ENCODE results near the gene DSE.

DSE gene

DNA sequence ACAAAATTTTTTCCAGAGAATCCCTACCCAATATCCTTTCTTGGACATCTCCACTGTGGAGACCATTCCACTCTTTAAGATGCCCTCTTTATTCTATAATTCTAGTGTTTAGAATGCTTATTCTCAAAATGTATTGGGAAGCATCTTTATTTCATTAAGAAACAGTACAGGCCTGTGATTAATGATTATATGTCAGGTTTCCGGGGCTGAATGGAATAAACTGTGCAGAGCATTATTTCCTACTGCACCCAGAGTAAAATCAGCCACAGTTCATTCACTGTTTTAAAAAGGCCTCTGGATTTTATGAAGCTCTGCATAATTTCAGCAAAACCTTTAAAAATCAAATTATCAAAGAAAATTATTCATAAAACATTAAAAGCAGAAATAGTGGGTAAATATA is 42.6 kb downstream of the DSE start:
- no peak for DNase-seq (ENCODE audit: low read depth)

DNA sequence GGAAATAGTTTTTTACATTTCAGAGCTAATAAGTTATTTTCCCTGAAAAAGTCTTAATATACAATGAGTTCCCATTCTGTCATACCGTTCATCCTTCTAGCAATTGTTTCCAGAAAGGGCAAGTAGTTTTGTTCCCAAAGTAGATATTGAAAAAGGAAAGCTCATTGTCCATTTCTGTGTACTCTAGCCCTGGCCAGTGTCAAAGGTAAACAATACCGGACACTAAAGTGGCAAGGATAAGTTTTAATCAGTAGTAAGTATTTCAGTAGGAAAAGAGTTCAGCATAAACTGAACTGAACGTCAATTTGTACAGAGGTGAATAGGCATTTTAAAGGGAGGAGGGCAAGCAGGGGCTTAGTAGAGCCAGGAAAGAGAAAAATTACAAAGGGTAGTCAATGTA is 46.9 kb downstream of the DSE start:
- no peak for DNase-seq (ENCODE audit: low read depth)

DNA sequence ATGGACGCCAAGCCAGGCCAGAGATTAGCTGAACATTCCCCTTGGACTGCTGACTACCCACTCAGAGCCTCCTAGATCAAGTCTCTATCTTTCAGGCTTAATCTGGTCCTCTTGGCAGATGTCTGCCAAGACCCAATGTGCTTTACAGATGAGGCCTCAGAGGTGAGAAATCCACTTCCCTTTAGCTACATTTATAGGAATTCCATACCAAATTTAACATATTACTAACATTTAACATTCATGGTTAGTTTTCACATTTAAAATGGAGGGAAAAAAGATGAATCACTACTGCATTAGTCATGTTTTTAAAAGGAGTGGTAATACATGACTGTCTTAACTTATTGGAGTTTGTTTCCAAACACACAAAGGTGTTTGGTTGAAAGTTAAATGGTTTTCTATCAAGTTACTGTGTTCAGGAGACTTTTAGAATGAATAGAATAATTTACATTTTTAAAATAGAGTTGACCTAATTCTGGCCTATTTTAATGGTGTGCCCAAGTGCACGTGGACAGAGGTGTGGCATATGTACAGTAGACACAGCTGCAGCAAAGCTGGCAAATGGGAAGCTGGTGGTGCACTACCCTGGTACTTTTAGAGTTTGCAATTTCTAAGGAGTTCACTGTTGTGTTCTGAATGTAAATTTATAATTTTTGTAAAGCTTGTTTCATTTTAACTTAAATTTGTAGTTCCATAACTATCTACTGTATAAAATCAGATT is 48.5 kb downstream of the DSE start:
- no peak for DNase-seq (ENCODE audit: low read depth)

DNA sequence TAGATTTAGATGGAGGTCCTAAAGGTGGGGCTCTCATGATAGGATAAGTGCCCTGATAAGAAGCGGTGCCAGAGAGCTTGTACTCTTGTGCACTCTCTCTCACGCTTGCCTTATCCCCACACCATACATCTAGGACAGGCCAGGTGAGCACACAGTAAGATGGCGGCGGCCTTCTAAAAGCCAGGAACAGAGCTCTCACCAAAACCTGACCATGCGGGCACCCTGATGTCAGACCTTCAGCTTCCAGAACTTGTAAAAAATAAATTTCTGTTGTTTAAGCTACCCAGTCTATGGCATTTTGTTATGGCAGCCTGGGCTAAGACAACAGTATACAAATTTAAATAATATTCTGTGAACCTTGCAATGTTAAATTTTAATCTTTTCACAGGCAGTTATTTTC is 49.6 kb downstream of the DSE start:
- DNase-seq (ENCODE audit: low read depth), result no peak

DNA sequence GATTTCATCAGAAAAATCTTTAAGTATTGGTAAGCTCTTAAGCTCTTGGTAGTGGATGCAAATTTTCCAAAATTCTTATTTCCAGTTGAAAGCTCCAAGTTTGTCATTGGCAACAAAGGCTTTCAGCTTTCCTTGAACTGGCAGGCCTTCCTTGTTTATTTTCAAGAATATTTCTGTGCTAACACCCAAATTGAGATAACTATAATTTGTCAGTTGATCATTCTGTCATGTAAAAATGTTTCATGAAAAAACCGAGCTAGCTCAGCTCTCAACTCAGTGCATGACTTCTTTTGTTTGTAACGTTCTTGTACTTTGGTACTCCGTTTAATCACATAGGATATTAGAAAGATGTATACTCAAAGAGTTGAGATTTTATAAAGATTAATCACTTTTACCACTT is 51.5 kb downstream of the DSE start:
- no peak for DNase-seq (ENCODE audit: low read depth)

DNA sequence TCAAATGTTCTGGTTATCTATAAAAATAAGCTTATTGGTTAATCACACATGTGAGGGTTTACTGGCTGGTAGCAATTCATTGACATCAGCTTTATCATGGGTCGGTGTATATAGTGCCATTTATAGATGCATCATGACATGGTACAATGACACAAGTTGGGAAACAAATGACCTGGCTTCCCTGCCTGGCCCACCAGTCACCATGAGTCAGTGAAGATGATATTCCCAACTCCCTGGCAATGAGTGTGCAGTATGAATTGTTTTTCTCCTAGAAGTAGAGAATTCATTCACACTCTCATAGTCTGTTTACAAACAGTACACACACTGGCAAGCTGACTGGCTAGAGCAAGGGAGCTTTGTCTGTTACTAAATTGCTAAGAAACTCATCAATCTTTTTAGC is 53.3 kb downstream of the DSE start:
- peak; percentile 52 for DNase-seq (ENCODE audit: low read depth)

DNA sequence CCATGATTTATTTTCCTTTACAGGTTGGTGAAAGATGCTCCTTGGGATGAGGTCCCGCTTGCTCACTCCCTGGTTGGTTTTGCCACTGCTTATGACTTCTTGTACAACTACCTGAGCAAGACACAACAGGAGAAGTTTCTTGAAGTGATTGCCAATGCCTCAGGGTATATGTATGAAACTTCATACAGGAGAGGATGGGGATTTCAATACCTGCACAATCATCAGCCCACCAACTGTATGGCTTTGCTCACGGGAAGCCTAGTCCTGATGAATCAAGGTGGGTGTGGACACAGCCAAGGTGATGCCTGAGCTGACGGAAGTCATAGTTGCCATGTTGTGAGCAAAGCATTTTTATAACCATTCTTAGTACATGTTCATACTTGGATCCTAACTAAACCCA is 55.8 kb downstream of the DSE start:
- DNase-seq (ENCODE audit: low read depth), result no peak

DNA sequence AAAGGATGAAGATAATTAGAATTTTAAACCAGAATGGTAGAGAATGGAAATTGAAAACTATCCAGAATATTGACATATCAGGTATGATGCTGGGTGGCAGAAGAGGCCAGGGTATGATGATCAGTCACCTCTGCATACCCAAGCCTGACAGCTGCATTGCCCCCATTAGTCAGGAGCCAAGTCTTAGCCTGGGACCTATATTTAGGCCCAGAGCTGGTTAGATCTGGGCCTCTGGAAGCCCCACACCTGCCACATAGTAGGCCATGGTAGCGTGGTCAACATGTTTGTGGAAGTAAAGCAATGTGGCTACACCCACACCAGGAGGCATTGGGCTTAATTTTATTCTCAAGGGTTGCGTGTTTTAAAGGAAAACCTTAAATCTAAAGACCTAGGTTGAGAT is 58.4 kb downstream of the DSE start:
- no peak for DNase-seq (ENCODE audit: low read depth)

DNA sequence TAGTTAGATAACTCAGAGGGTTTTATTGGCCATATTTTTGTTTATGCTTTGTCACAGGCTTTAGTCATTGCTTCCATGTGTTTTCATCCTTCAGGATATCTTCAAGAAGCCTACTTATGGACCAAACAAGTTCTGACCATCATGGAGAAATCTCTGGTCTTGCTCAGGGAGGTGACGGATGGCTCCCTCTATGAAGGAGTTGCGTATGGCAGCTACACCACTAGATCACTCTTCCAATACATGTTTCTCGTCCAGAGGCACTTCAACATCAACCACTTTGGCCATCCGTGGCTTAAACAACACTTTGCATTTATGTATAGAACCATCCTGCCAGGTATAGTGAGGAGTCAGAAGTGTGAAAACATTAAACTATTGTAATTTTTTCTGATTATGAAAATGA is 60.1 kb downstream of the DSE start:
- DNase-seq (ENCODE audit: low read depth), result no peak

DNA sequence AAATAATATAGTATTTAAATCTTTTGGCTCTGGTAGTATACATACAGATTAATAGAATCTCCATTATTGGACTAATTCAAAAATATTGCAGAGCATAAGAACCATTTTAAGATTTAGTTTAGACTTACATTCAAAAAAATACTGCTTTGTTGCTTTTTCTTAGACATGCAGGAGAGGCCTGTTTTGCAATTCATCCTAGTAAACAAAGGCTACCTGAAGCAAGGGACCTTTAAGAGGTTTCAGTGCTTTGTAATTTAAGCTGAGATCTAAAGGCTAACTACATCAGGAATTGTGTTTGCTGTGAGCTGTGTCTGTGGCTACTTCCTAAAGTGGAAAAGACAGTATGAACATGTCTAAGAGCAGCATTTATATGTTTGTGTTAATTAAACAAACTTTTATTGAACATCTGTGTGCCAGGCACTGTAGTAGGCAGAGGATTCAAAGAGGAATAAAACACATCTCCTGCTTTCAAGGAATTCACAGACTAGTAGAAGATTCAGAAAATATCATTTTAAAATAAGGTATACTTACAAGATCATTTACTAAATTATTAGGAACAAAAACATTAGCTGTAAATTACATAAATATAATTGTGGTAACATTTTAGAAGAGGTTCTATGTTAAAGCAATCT is 61.3 kb downstream of the DSE start:
- DNase-seq (ENCODE audit: low read depth), result no peak

DNA sequence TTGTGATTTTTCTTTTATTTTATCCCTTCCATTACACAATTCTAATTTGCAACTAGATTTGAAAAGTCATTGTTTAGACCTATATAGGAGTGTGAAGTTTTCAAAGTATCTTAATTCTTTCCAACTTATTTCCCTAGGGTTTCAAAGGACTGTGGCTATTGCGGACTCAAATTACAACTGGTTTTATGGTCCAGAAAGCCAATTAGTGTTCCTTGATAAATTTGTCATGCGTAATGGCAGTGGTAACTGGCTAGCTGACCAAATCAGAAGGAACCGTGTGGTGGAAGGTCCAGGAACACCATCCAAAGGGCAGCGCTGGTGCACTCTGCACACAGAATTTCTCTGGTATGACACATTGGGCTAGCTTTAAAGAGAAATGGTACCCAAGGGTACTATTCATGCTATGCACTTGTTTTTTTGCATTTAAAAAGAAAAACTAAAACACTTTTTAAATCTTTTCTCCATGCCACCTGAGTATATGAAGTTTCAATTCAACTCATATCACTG is 62.5 kb downstream of the DSE start:
- no peak for DNase-seq (ENCODE audit: low read depth)

DNA sequence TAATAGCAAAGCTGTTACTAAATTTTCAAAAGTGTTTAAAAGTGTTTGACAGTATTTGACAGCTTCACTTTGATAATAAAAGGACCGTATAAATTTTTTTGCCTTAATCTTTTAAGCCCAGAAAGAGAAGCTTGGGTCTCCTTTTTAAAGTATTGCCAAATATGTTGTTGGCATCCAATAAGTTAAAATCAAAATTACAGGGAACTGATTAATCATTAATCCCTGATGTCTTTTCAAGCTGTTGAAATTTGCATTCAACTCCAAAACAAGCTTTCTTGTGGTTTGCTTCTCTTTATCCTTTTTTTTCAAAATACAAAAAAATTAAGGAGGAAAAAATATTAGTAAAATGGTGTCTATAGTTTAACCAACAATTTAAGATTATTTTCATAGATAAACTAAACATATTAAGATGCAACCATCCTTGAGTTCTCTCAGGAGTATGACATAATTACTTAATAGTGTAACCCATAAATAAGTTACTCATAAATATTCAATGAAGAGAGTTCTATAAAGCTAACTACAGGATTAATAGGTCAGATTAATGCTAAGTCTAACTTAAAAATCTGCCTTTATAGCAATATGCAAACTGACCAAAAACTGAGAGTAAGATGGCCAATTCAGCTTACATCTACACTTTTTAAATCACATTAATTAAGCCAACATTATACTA is 63.4 kb downstream of the DSE start:
- DNase-seq (ENCODE audit: low read depth), result no peak

DNA sequence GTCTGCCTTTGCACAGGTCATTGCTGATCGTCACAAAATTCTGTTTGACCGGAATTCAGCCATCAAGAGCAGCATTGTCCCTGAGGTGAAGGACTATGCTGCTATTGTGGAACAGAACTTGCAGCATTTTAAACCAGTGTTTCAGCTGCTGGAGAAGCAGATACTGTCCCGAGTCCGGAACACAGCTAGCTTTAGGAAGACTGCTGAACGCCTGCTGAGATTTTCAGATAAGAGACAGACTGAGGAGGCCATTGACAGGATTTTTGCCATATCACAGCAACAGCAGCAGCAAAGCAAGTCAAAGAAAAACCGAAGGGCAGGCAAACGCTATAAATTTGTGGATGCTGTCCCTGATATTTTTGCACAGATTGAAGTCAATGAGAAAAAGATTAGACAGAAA is 65.8 kb downstream of the DSE start:
- DNase-seq (ENCODE audit: low read depth), result no peak

DNA sequence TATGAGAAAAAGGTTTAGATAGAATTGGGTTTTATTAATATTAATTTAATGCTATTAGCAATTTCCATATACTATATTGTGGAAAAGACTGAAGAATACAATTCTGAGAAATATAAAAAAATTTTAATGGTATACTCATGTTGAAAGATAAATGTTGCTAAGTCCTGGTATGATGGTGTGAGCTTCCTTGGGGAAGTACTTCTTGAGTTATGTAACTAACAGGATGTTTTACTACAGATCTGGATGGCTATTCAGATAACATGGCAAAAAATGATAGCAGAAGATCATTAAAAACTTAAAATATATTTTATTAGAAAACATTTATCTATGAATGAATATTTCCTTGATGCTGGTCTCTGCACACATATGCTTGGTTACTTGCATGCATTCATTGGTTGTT is 66.9 kb downstream of the DSE start:
- DNase-seq (ENCODE audit: low read depth), result no peak

DNA sequence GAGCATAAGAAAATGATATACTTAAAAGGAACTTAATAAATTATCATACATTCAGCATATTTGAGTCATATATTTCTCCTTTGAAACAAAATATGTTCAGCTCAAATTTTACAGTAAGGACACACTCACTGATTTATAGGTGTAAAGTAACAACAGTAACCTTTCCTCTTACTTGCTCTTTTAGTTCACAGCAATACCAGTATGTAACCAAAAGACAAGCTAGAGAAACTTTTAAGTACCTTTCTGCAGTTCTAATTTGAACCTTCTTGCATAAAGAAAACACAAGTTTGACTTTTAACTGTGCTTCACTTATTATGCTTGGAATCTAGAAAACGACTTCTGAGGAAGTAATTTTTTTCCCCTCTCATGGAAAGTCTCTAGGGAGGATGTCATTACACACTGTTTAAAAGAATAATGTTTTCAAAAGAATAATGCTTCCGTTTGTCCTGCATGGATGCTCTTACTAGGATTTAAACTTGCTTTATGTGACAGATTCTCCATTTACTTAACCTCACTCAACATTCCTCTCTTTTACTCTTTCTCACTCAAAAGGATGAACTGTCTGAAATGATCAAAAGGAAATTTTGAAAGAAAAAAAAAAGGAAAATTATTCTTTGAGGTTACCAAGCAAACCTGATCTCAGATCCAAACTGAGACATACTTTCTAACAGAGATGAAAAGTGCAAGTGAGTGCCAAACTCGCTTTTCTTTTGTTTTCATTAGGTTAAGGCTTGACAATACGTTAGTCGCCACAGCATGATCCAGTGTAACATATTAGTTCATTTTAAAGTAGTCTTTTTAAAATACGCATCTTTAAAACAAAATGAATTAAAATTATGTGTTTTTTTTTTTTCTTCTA is 68.1 kb downstream of the DSE start:
- peak; percentile 45 for DNase-seq (ENCODE audit: low read depth)

DNA sequence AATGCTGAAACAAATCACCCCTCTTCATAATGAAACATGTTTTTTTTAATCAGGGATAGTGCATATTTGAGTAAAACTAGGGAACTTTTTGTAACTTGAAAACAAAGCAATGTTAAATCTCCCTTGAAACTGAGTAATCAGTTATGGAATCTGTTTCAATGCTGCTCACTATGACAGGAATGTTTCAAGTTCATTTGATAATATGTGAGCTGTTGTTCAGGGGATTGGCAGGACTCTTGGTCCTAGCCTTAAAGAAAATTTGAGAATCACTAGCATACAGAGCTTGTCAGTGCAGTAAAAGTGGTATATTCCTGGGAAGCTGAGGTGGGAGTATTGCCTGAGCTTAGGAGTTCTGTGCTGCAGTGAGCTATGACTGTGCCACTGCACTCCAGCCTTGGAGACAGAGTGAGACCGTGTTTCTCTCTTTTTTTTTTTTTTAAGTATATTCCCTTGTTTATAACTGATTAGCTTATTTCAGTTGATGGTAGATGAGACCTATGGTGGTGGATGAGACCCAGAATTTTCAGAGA is 68.8 kb downstream of the DSE start:
- peak; percentile 43 for DNase-seq (ENCODE audit: low read depth)

DNA sequence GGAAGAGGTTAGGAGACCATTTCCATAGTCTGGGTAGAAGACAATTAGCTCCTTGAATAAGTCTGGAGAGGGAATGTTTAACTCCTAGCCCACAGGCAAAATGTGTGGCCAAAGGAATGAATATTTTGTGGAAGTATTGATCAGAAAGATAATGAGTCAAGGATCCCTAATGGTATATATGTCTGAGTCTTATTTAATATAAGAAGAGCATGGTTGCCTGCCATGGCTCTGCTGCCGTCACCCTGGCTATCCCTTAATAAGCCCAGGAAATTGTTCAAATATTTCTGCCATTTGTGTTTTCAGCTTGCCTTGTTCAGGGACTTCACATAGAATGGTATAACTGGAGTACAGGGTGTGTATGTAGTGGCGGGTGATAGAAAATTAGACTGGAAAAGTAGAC is 72.4 kb downstream of the DSE start:
- no peak for DNase-seq (ENCODE audit: low read depth)

DNA sequence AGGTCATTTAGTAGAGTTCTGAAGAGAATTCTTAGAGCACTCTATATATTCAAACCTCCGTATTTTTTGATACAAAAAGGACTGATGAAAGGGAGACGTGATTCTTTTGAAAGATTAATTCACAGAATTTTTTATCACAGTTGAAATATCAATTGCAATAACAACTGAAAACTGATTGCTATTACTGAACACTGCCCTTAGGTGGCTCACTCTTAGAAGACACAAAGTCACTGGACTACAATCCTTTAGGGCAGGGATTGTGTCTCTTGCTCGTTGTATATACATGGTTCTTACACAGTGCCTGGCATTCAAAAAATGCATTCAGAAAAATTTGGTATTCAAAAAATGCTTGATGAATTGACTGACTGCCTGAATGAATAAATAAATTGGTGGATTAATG is 73.3 kb downstream of the DSE start:
- DNase-seq (ENCODE audit: low read depth), result peak; percentile 41

DNA sequence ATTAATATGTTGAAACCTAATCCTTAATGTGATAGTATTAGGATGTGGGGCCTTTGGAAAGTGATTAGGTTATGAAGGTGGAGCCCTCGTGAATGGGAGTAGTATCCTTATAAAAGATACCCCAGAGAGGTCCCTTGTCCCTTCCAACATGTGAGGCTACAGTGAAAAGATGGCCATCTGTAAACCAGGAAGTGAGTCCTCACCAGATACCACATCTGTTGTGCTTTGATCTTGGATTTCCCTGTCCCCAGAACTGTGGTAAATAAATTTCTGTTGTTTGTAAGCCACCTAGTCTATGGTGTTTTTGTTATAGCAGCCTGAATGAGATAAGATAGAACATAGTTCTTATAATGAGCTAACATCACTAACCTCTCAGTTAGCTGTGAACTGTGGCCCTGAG is 73.8 kb downstream of the DSE start:
- DNase-seq (ENCODE audit: low read depth), result no peak

DNA sequence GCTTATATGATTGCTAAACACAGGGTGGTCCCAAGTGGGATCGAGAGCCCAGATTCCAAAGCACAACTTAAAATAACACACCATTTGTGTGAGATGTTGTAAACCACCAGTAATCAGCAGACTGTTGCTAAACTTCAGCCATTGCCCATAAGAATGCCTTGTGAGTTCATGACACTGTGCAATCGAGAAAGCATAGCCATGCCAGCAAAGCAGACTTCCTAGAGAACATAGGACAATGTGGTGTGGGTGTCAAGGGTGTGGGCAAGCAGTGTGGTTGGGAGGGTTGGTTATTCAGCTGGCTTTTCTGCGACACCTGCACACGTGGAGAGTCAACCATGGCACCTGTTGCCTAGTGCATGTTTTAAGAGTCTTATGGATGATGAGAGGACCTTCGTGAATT is 74.4 kb downstream of the DSE start:
- peak; percentile 19 for DNase-seq (ENCODE audit: low read depth)

DNA sequence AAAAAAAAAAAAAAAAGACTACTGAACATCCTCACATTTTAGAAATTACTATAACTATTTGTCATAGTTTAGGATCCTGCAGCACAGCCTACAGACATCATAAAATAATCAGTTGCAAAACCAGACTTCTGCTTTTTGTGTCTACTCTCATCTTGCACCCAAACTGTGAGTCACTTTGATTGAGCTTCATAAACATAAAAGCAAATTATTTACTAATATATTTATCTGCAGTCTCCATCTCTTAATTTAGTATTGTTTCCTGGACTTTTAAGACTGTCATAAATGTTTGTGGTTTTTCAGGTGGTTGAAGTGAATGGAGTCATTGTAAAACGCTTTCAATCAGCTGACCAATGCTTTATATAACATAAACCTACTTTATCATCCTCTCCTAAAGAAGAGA is 75.7 kb downstream of the DSE start:
- DNase-seq (ENCODE audit: low read depth), result no peak

DNA sequence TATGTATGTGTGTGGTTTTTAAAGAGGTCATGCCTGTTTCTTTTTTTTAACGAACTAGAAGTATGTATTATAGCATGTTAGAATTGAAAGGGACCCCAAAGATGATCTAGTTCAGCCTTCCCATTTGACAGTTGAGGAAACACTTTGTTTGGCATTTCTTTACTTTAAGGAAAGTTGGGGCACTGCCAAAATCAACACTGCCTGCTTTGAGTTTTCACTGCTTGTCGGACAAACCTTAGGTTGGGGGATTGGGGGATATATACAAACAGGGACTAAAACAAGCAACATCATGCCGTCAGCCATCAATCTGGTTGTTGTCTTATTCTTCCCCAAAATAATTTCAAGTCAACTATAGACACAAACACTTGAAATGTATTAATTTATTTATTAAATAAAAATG is 76.3 kb downstream of the DSE start:
- no peak for DNase-seq (ENCODE audit: low read depth)
